ENCODE measurements around the gene CCDC77. TPM values are rescaled to one million over a fixed set of nuclear protein-coding genes. Genes with fewer than 3 reads are reported as not detected.

Gene CCDC77
- total and polyA plus RNA-seq, 8 donors = 0.58 to 7.3 (median 4.3) TPM

DNA sequence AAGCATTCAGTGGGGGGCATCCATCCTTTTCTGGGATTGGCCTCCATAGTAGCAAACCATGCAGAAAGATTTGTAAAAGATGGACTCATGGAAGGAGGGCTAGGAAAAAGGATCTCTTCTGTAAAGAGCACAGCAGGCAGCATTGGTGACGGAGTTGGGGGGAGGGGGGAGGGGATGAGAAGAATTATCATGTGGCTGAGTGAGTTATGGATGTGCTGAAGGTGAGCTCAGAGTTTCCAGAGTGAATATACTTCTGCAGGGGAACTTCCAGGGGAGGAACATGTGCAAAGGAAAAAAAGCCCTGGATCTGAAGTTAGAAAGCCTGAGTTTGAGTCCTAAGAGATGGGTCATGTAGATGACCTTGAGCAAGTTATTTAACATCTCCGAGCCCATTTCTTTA is 54.4 kb downstream of the CCDC77 start:
- no peak for TF ChIP-seq POLR2A (IDR thresholded peaks at IDR 0.05)
- TF ChIP-seq, protein P1, sequence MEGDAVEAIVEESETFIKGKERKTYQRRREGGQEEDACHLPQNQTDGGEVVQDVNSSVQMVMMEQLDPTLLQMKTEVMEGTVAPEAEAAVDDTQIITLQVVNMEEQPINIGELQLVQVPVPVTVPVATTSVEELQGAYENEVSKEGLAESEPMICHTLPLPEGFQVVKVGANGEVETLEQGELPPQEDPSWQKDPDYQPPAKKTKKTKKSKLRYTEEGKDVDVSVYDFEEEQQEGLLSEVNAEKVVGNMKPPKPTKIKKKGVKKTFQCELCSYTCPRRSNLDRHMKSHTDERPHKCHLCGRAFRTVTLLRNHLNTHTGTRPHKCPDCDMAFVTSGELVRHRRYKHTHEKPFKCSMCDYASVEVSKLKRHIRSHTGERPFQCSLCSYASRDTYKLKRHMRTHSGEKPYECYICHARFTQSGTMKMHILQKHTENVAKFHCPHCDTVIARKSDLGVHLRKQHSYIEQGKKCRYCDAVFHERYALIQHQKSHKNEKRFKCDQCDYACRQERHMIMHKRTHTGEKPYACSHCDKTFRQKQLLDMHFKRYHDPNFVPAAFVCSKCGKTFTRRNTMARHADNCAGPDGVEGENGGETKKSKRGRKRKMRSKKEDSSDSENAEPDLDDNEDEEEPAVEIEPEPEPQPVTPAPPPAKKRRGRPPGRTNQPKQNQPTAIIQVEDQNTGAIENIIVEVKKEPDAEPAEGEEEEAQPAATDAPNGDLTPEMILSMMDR (IDR thresholded peaks at IDR 0.05) = no peak
- no peak for TF ChIP-seq POLR2AphosphoS5 (IDR thresholded peaks at IDR 0.05)
- TF ChIP-seq EP300 (IDR thresholded peaks at IDR 0.05) = no peak
- Histone ChIP-seq H3K36me3 (no peaks in the 10 kb centered on the region), H3K4me1 (peaks cover 21 to 34% (median 31%) of the 10 kb centered on the region in 4 donors), H3K4me3 (no peak overlapping the region), H3K9me3 (no peaks in the 10 kb centered on the region), H3K27ac (no peak overlapping the region), H3K27me3 (peaks cover 0 to 35% (median 16%) of the 10 kb centered on the region in 3 donors)
- intact Hi-C loops (cut with DNase I; ENCODE audit: low total_unique reads) = no loop called here
- 43 to 74% (median 56%) methylated on average over 2 of the region's 2 CpGs for WGBS, 5 donors
- DNase-seq = no peak

- TF ChIP-seq, protein P1 (IDR thresholded peaks at IDR 0.05) = no peak
- no peak for TF ChIP-seq POLR2AphosphoS5 (IDR thresholded peaks at IDR 0.05)
- H3K4me1 ChIP-seq = peaks cover 12 to 37% (median 35%) of the 10 kb centered on the region in 4 donors
- WGBS, 5 donors = 75 to 90% (median 81%) methylated on average over 4 of the region's 4 CpGs
- H3K4me3 ChIP-seq = no peak overlapping the region
- H3K9me3 ChIP-seq = no peaks in the 10 kb centered on the region
- no peaks in the 10 kb centered on the region for H3K36me3 ChIP-seq
- intact Hi-C loops (cut with DNase I; ENCODE audit: low total_unique reads) = no loop called here
- no peak for DNase-seq
- peaks cover 0 to 47% (median 17%) of the 10 kb centered on the region in 3 donors for H3K27me3 ChIP-seq
- H3K27ac ChIP-seq = no peak overlapping the region
Measured at GRCh38 chr12:457676-458075, 56.2 kb downstream of the CCDC77 start.

GRCh38 chr12:459050-459429 is 57.6 kb downstream of the CCDC77 start:
- Histone ChIP-seq H3K36me3 (no peaks in the 10 kb centered on the region), H3K27me3 (peaks cover 0 to 47% (median 17%) of the 10 kb centered on the region in 3 donors), H3K27ac (peak overlapping the region; percentile 74 to 90 (median 85)), H3K4me3 (peak overlapping the region; percentile 52 to 73 (median 62)), H3K4me1 (peaks cover 12 to 48% (median 45%) of the 10 kb centered on the region in 4 donors), H3K9me3 (no peaks in the 10 kb centered on the region)
- TF ChIP-seq POLR2A (IDR thresholded peaks at IDR 0.05) = no peak
- TF ChIP-seq POLR2AphosphoS5 (IDR thresholded peaks at IDR 0.05) = no peak
- TF ChIP-seq, protein P1 (IDR thresholded peaks at IDR 0.05) = no peak
- no peak for TF ChIP-seq EP300 (IDR thresholded peaks at IDR 0.05)
- intact Hi-C loops (cut with DNase I; ENCODE audit: low total_unique reads) = no loop called here
- 48 to 73% (median 57%) methylated on average over 5 of the region's 5 CpGs for WGBS, 5 donors
- no peak for DNase-seq

DNA sequence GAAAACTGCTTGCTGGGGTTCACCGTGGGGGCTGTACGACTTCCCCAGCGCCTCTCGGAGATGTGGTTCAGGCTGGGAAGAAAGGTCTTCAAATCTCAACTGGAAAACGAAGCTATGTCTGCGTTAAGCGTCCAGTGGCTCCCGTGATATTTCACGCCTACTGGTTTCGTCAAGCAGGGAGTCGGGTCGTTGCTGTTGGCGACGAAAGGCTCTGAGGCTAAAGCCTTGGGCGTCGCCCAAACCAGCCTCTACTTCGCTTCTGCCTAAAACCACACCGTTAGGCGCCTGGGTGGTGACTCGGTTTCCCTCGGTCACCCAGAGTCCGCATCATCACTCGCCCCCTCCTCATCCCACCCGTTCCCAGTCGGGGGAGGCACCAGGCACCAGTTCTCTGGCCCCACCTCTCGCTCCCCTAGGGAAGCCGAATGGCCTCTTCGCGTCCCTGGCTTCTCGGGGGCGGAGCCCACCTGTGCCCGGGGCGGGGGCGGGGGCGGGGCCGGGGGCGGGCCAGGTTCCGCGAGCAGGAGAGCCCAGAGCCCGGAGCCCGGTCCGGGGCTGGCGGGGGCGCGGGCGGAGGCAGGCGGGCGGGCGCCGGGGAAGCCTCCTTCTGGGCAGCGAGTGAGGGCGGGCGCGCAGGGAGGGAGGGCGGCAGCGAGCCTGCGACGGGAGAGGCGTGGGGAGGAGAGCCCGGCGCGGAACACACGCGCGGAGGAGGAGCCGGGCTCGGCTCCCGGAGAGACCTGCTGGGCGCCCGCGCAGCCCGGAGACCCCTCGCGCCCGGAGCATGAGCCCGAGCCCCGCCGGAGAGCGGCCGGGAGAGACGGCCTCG is 58.2 kb downstream of the CCDC77 start, which contains the start of gene B4GALNT3:
TSS of gene B4GALNT3 (plus strand) at position 510 of the 829 bp plus-strand sequence. CDS start 438 bp downstream, outside the sequence.
- Histone ChIP-seq H3K9me3 (no peaks in the 10 kb centered on the region), H3K4me1 (peaks cover 16 to 54% (median 51%) of the 10 kb centered on the region in 4 donors), H3K27ac (peak within 1 kb of the TSS; percentile 74 to 90 (median 85)), H3K27me3 (peaks cover 0 to 47% (median 17%) of the 10 kb centered on the region in 3 donors), H3K4me3 (peak within 1 kb of the TSS; percentile 52 to 73 (median 62)), H3K36me3 (no peaks in the 10 kb centered on the region)
- DNase-seq = peak; percentile 83 to 89
- 4 to 9% (median 6%) methylated on average over 36 to 82 of the region's 82 CpGs for WGBS, 5 donors
- intact Hi-C loops (cut with DNase I; ENCODE audit: low total_unique reads) = no loop called here
- TF ChIP-seq POLR2AphosphoS5 (IDR thresholded peaks at IDR 0.05) = peak in 2 of 3 donors; percentile 55 to 73
- TF ChIP-seq EP300 (IDR thresholded peaks at IDR 0.05) = no peak

Measured in stomach (tissue), 9 donors.